C4-2B (cell line): Measurements from ENCODE around the gene PPP1R1A.

Experiments
- H3K27ac ChIP-seq: fragments of 450-650 bp; 2 replicates; pipeline ENCODE4 v1.5.1; 2017
- ZFX ChIP-seq: fragments of 450-650 bp; IDR thresholded peaks from 2 replicates; pipeline ENCODE4 v1.6.1; 2017
- TF ChIP-seq, protein P1 (sequence below): fragments of 450-650 bp; conservative IDR thresholded peaks from 2 replicates; pipeline ENCODE4 v1.5.1; 2017; ENCODE audit warnings: mild to moderate bottlenecking

Gene PPP1R1A

DNA sequence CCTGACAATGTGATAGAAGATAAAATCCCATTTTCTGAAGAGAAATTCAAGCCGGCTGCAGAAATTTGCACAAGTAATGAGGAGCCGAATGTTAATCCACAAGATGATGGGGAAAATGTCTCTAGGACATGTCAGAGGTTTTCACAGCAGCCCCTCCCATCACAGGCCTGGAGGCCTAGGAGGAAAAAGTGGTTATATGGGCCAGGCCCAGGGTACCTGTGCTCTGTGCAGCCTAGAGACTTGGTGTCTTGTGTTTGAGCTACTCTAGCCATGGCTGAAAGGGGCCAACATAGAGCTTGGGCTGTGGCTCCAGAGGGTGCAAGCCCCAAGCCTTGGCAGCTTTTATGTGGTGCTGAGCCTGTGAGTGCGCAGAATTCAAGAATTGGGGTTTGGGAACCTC, 38.8 kb upstream of the PPP1R1A start:
- TF ChIP-seq, protein P1, sequence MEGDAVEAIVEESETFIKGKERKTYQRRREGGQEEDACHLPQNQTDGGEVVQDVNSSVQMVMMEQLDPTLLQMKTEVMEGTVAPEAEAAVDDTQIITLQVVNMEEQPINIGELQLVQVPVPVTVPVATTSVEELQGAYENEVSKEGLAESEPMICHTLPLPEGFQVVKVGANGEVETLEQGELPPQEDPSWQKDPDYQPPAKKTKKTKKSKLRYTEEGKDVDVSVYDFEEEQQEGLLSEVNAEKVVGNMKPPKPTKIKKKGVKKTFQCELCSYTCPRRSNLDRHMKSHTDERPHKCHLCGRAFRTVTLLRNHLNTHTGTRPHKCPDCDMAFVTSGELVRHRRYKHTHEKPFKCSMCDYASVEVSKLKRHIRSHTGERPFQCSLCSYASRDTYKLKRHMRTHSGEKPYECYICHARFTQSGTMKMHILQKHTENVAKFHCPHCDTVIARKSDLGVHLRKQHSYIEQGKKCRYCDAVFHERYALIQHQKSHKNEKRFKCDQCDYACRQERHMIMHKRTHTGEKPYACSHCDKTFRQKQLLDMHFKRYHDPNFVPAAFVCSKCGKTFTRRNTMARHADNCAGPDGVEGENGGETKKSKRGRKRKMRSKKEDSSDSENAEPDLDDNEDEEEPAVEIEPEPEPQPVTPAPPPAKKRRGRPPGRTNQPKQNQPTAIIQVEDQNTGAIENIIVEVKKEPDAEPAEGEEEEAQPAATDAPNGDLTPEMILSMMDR: no peak
- no peak for TF ChIP-seq ZFX
- no peak overlapping the region for H3K27ac ChIP-seq

DNA sequence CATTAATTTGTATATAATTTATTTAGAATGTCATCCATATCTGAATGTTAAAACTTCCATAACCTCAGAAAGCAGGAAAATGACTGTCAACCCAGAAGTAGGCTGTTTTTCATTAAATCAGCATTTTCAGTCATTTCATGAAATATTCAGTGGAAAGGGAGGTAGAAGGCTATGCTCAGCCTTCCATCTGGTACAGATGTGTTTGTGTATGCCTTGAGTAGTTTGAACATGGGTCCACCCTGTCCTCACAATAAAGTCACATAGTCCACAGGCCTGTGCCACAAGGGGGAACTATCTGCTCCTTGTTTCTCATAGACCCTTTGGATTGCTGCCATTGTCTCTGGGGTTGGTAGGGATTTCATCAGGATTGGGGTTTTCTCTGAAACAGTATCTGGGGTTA, 37.1 kb upstream of the PPP1R1A start:
- no peak overlapping the region for H3K27ac ChIP-seq
- TF ChIP-seq ZFX: no peak
- TF ChIP-seq, protein P1: no peak

DNA sequence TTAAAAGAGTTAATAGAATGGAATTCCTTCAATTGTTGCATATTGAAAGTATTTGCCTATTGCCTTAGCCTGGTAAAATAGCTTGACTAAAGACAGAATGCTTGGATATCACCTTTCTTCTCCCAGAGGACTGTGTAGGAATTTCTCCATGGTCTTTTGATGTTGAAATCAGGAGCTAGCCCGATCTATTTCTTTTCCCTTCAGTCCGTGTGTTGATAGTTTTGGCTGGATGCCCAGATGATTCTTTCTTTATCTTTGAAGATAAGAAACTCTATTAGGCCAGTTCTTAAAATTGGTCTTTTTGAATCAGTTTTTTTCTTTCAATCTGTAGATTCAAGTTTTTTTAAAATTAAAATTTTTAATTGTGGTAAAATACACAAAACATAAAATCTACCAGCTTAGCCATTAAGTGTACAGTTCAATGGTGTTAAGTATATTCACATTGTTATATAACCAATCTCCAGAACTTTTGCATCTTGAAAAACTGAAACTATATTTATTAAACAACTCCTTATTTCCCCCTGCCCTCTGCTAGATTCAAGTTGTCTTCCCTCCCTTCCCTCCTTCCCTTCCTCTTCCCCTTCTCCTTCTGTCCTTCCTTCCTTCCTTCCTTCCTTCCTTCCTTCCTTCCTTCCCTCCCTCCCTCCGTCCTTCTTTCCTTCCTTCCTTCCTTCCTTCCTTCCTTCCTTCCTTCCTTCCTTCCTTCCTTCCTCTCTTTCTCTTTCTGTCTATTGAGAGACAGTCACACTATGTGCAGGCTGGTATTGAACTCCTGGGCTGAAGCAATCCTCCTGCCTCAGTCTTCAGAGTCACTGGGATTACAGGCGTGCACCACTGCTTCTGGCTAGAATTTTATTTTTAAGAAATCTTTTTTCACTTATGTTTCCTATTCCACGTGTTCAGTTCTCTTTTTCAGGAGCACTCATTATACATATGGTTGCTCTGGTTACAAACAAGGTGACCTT, 36.1 kb upstream of the PPP1R1A start:
- TF ChIP-seq, protein P1: no peak
- TF ChIP-seq ZFX: no peak
- no peak overlapping the region for H3K27ac ChIP-seq

DNA sequence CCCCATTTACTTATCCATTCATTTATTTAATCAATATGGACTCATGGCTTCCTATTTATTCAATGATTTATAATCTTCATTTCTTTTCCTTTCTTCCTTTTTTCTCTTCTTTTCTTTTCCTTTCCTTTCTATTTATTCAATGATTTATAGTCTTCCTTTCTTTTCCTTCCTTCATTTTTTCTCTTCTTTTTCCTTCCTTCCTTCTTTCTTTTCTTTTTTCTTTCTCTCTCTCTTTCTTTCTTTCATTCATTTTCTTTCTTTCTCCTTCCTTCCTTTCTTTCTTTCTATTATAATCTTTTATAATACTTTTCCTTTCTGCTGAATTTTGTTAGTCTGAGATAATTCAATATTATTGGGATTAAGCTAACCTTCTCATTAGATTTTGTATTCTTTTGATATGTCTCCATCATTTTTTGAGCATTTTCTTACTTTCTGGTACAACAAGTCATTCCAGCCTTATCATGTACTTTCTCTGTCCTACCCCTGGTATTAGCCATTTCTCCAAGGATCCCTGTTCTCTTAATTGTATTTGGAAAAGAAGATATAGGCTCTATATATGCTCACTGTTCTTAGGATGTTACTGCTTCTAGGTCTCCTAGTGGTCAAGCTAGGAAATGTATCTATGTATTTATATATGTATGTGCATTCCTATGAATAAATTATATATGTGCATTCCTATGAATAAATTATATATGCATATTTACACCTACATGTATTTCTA, 34.2 kb upstream of the PPP1R1A start:
- H3K27ac ChIP-seq: peak overlapping the region; percentile 56; the same call in 1 of the 2 replicates
- no peak for TF ChIP-seq ZFX
- TF ChIP-seq, protein P1: peak; percentile 73

DNA sequence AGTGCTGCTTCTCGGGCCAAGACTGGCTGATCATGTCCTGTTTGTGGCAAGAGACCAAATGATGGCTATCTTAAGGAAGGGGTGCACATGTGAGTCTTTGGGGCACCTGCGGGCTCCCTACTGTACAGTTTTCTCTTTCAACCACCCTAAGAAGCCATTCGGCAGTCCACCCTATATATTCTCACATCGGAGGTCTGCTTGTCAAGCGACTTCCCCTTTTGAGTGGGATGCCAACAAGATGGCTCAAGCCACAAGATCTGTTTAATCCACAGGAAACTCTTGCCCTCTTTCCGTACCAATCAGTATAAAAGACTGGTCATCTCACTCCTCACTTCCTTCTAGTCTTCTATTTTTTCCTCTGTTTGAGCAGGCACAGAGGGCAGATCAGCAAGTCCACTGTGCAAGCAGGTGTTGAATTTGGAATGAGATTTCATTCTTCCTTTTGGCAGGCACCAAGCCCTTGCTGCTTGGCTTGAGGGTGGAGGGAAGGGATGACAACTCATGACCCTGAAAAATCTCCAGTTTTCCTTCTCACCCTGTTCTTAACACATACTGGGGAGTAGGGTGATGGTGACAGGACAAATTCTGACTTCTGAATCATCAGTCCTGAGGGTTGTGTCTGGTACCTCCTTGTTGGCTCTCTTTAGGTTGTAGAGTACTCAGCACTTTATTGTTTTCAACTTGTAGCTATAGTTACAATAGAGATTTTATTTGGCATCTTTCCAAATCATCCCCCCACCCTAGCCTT, 28.6 kb upstream of the PPP1R1A start:
- TF ChIP-seq ZFX: no peak
- TF ChIP-seq, protein P1: no peak
- H3K27ac ChIP-seq: peak overlapping the region; percentile 60; the same call in 1 of the 2 replicates

DNA sequence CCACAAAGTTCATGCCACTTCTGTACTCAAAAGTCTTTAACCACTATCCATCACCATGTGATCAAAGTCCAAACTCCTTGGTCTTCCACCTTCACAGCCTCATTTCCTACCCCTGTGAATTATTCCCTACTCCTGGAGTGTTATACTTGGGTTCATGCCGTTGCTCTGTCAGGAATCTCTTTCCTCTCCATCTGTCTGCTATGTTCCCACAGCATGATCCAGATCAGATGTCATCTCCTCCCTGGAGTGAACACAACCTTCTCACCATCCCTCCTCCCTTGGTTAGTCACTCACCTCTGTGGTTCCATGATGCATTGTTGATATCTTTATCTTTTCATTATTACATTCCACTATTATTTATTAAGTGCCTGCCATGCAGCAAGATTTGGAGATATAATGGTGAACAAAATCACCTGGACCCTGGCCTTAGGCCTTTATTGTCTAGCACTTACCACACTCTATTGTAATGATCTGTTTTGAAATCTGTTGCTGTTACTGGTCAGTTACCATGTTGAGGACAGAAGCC, 23.8 kb upstream of the PPP1R1A start:
- H3K27ac ChIP-seq: no peak overlapping the region
- TF ChIP-seq, protein P1: no peak
- no peak for TF ChIP-seq ZFX
